Fibroblast of lung (primary cell): Measurements from ENCODE around the gene CHP2.

Experiments
- CTCF ChIP-seq, 2 donors: IDR thresholded peaks in 1 of 2; conservative IDR thresholded peaks in 1 of 2; 1 replicate in 1 of 2; 2 replicates in 1 of 2; pipeline ENCODE4 v1.5.1; 2011 to 2012; ENCODE audit warnings: low read length in 2 of 2, control low read depth in 1 of 2, inconsistent platforms in 1 of 2, low read depth in 1 of 2, mild to moderate bottlenecking in 1 of 2
- EZH2 ChIP-seq: IDR thresholded peaks from 2 replicates; pipeline ENCODE4 v1.5.1; 2012; ENCODE audit warnings: low read length, control low read depth, mild to moderate bottlenecking; ENCODE audit errors: missing control alignments

- TF ChIP-seq EZH2 (no peak), CTCF (conservative IDR thresholded peaks at IDR 0.05 in 1 of 2, IDR thresholded peaks at IDR 0.05 in 1 of 2; ENCODE audit: low read depth in 1 of 2, low read length in 2 of 2) (no peak)
These were observed 30.1 kb upstream of the CHP2 start for GRCh38 chr16:23724785-23725131.
